Measurements from ENCODE around the gene PDGFRB.
A peak's percentile ranks its signal among the peaks of the same experiment; 100 is the strongest.

The PDGFRB gene

DNA sequence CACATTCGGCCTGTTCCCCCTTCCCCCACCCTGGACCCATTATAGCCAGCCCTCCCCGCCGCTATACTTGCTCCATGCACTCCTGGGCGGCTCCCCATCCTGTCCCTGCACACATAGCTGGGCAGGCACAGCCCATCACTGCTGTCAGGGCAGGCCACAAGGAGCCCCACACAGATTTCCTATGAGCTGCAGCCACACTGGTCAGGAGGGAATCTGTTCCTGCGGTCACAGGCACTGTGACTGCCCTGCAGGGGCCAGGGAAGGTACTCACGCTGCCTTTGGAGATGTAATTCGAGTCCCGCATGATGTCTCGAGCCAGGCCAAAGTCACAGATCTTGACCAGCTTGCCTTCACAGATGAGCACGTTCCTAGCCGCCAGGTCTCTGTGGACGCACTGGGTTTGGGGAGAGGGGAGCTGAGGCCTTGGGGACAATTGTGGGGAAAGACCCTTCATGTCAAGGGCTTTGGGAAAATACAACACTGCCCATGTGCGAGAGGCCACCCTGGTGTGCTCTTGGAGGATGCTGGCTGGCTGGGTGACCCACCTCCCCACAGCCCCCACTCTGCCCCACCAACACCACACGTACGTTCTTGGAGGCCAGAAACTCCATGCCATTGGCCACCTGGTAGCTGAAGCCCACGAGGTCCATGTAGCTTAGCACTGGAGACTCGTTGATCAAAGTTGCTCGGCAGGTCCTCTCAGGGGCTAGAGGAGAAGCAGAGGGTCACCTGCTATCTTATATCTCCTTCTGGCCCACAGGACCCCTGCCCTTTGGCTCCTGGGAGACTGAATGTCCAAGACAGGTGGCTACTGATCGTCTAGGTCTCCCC is 34.8 kb downstream of the PDGFRB start:
- Histone ChIP-seq H3K4me1 (no peaks in the 10 kb centered on the region), H3K4me2 (no peak overlapping the region), H3K27me3 (no peaks in the 10 kb centered on the region), H4K20me1 (no peaks in the 10 kb centered on the region), H3K4me3 (no peak overlapping the region), H3K9ac (no peak overlapping the region), H3K36me3 (peaks cover 99% of the 10 kb centered on the region), H3K27ac (no peak overlapping the region), H3K9me3 (no peaks in the 10 kb centered on the region)
- TF ChIP-seq Cebpa-rat (IDR thresholded peaks at IDR 0.05), result no peak

DNA sequence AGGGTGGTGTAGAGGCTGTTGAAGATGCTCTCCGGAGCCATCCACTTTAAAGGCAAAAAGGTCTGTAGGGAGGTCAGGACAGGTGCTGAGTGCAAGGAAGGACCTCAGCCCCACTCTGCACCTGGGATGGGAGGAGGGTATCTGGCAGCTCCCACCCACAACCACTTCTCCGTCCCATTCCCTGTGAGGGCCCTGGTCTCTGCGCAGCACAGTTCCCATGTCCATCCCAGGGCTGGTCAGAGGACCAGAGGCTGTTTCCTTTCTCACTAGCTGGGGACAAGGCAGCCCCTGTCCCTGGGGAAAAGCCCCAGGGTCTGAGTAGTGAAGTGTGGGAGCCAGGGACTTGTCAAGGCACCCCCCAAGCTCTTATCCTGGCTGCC is 35.6 kb downstream of the PDGFRB start:
- H4K20me1 ChIP-seq, result no peaks in the 10 kb centered on the region
- H3K9ac ChIP-seq, result no peak overlapping the region
- no peak overlapping the region for H3K4me2 ChIP-seq
- TF ChIP-seq Cebpa-rat (IDR thresholded peaks at IDR 0.05), result no peak
- no peak overlapping the region for H3K4me3 ChIP-seq
- H3K9me3 ChIP-seq, result no peaks in the 10 kb centered on the region
- H3K4me1 ChIP-seq, result peaks cover 7% of the 10 kb centered on the region; the same call in 1 of the 2 replicates
- no peak overlapping the region for H3K27ac ChIP-seq
- peaks cover 99% of the 10 kb centered on the region for H3K36me3 ChIP-seq
- no peaks in the 10 kb centered on the region for H3K27me3 ChIP-seq

DNA sequence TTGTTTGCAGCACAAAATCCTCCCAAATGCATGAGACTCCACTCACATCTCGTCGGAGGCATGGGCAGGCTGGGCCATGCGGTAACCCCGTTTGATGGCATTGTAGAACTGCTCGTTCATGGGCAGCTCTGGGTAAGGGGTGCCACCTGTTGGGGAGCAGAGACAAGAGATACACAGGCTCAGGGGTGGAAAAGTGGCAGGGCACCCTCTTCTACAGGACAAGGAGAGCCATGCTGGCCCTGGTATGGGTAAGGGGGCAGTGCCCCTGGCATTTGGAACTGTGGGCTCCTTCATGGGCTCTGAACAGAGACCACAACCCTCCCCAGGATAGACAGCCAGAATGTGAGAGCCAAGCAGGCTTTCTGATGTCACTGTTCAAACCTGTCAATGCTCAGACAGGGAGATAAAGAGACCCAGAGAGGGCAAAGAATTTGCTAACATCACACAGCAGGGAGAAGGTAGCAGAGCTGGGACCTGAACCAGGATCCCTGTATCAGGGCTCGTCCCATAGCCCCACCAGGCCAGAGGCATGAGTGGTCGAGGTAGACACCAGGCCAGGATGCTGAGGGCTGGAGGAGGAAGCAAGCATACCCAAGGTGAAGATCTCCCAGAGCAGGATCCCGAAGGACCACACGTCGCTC is 36.1 kb downstream of the PDGFRB start:
- peaks cover 100% of the 10 kb centered on the region for H3K36me3 ChIP-seq

DNA sequence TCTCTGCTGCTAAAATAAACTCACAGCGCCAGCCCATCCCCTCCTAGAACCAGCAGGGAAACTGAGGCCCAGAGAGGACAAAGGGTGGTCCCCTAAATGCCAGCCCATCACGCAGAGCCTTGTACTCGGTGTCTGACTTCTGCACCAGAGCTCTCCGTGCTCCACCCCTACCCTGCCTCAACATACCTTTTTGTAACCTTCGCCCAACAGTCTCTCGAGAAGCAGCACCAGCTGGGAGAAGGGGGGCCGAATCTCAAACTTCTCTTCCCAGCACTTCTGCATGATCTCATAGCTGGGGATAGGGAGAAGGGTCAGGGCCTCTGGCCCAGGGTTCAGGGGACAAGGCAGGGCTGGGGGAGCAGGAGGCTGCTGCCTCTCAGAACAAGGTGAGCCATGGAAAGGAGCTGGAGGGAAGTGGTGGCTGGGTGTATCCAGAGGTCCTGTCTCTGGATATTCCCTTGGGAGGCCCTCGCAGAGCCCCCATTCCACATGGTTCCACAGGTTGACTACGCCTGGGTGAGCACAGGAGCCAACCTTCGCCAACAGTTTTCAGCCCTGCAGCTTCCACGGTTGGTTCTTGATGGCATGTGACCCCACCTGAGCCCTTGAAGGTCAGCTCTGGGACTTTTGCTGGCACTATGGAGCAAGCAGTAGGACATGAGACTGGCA is 37.0 kb downstream of the PDGFRB start:
- Histone ChIP-seq H3K9ac (no peak overlapping the region), H4K20me1 (no peaks in the 10 kb centered on the region), H3K27me3 (no peaks in the 10 kb centered on the region), H3K4me1 (peaks cover 21% of the 10 kb centered on the region), H3K4me2 (no peak overlapping the region), H3K9me3 (no peaks in the 10 kb centered on the region), H3K36me3 (peaks cover 100% of the 10 kb centered on the region), H3K4me3 (no peak overlapping the region), H3K27ac (no peak overlapping the region)
- TF ChIP-seq Cebpa-rat (IDR thresholded peaks at IDR 0.05), result no peak

More for the DNA sequence above, 36.1 kb downstream of the PDGFRB start:
- no peak overlapping the region for H3K27ac ChIP-seq
- H4K20me1 ChIP-seq, result no peaks in the 10 kb centered on the region
- no peaks in the 10 kb centered on the region for H3K27me3 ChIP-seq
- no peaks in the 10 kb centered on the region for H3K9me3 ChIP-seq
- H3K4me3 ChIP-seq, result no peak overlapping the region
- H3K4me2 ChIP-seq, result no peak overlapping the region
- H3K9ac ChIP-seq, result no peak overlapping the region
- TF ChIP-seq Cebpa-rat (IDR thresholded peaks at IDR 0.05), result no peak
- peaks cover 12% of the 10 kb centered on the region for H3K4me1 ChIP-seq

DNA sequence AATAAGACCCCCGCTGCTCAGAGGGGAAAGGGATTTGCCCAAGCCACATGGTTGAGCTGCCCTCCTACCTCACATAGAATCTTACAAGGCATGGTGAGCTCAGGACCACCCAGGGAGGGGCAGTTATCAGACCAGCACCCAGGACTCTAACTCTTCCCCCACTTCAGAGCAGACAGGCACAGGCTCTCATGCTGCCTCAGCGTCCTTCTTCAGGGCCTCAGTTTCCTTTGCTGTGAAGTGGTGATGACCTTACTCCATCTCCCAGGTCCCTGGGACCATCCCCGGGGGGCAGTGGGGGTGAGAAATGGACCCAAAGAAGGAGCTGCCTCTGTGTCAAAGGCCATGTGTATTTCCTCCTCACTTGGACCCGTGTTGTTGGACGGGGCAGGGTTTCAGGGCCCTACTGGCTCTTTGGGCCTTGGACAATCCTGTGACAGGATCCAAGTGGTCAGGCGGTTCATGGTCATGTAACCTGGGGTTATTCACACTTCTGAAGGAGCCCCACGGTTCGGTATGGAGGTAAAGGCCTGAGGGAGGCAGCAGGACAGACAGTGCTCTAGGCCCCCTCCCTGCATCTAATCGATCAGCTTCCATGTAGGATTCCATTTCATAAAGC is 37.6 kb downstream of the PDGFRB start:
- TF ChIP-seq Cebpa-rat (IDR thresholded peaks at IDR 0.05), result no peak
- no peaks in the 10 kb centered on the region for H3K27me3 ChIP-seq
- no peak overlapping the region for H3K4me2 ChIP-seq
- no peak overlapping the region for H3K9ac ChIP-seq
- H4K20me1 ChIP-seq, result no peaks in the 10 kb centered on the region
- no peak overlapping the region for H3K27ac ChIP-seq
- no peaks in the 10 kb centered on the region for H3K9me3 ChIP-seq
- peaks cover 27% of the 10 kb centered on the region for H3K4me1 ChIP-seq
- H3K36me3 ChIP-seq, result peaks cover 94% of the 10 kb centered on the region
- H3K4me3 ChIP-seq, result no peak overlapping the region

DNA sequence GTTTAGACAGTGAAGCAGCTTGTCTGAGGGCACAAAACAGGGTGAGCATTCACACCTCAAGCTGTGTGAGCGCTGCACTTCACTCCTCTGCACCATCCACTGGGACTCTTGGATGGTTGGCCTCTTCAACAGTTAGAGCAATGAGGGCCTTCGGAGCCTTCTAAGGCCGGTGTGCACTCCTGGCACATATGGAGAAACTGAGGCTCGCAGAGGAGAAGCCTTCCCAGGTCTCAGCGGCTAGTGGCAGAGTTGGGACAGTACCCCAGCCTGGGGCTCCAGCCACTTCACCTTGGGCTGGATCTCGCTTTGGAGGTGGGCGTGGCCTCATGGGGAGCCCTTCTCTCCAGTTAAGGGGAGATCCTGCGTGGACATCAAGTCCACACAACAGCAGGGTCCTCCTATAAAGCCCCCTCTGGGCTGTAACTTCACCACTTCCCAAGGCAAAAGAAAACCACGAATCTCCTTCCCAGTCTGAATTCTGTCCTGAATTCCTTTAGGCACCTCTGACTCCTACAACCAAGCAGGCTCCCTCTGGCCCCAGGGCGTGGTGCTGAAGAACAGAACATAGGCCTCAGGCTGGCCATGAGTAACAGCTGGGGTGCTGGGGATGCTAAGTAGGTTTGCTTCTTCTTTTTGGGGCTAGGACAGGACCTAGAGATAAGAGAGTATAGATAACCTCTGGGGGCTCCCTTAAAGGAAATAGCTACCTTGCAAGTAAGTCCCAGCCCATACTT is 38.8 kb downstream of the PDGFRB start:
- no peak overlapping the region for H3K9ac ChIP-seq
- peaks cover 39% of the 10 kb centered on the region for H3K4me1 ChIP-seq
- no peaks in the 10 kb centered on the region for H3K9me3 ChIP-seq
- no peaks in the 10 kb centered on the region for H3K27me3 ChIP-seq
- H3K36me3 ChIP-seq, result peaks cover 82% of the 10 kb centered on the region
- TF ChIP-seq Cebpa-rat (IDR thresholded peaks at IDR 0.05), result no peak
- no peak overlapping the region for H3K4me3 ChIP-seq
- no peaks in the 10 kb centered on the region for H4K20me1 ChIP-seq
- no peak overlapping the region for H3K4me2 ChIP-seq
- no peak overlapping the region for H3K27ac ChIP-seq

DNA sequence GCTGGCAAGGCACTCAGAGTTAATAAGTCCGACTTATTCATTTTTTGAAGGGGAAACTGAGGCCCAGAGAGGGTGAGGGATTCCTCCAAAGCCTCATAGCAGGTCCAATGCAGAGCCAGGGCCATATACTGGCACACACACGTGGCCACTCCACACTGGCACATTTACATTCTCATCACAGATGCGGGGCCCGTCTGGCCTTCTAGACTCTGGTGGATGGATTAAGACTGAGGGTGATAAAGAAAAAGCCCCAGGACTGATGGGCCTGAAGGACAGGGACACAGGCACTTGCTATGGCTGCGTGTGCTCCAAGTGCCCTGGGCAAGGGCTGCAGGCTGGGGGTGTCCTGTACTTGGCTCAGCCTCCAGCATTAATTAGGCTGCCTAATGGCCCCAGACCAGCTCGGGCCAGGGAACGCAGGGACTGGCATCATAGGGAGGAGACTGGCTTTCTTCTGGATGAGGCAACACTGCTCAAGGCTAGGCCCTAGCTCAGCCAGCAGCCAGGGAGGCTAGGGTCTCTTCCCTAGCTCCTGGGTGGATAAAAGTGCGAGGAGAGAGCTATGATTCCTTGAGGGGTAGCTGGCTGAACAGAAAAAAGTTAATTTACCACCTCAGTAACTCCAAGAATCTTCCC is 40.8 kb downstream of the PDGFRB start:
- H3K4me2 ChIP-seq, result no peak overlapping the region
- peaks cover 63% of the 10 kb centered on the region for H3K36me3 ChIP-seq
- no peak overlapping the region for H3K4me3 ChIP-seq
- no peaks in the 10 kb centered on the region for H3K9me3 ChIP-seq
- no peaks in the 10 kb centered on the region for H3K27me3 ChIP-seq
- H4K20me1 ChIP-seq, result no peaks in the 10 kb centered on the region
- no peak overlapping the region; the same call in 1 of the 2 replicates for H3K27ac ChIP-seq
- peaks cover 46% of the 10 kb centered on the region for H3K4me1 ChIP-seq
- no peak overlapping the region for H3K9ac ChIP-seq
- TF ChIP-seq Cebpa-rat (IDR thresholded peaks at IDR 0.05), result no peak

DNA sequence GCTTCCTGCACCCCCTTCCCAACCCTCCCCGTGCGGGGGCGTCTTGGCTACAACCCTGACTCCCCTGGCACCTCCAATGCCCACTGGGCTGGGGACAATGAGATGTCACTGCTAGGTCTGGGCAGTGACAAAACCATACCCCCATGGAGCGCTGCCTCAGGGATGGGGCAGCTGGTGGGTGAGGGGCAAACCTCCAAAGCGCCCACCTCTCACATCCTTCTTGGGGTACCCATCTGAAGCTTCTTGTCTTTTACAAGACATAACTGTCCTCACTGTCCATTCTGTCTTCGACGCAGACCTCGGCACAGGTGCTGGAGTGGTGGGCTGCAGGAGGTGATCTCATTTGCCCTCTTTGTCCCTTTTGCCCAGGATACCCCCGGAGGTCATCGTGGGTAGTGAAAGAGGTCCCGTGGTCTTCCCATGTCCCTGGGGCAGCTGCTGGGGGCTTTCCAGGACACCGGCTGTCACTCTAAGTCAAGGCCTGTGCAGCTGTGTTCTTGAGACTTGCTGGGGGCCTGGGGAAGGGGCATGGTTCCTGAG is 41.5 kb downstream of the PDGFRB start:
- Histone ChIP-seq H3K9ac (no peak overlapping the region), H3K27me3 (no peaks in the 10 kb centered on the region), H3K4me2 (peak overlapping the region; percentile 21), H3K36me3 (peaks cover 55% of the 10 kb centered on the region), H3K4me1 (peaks cover 47% of the 10 kb centered on the region), H4K20me1 (no peaks in the 10 kb centered on the region), H3K9me3 (no peaks in the 10 kb centered on the region), H3K27ac (0 out of 2 replicates have a peak overlapping the region, but pooled peaks have one; percentile 21), H3K4me3 (no peak overlapping the region)
- TF ChIP-seq Cebpa-rat (IDR thresholded peaks at IDR 0.05), result no peak

Data from BLaER1 (cell line).